ENCODE data around the gene HAPLN3.

Gene HAPLN3

GRCh38 chr15:88909956-88910831 lies 14.8 kb upstream of the HAPLN3 start:
- DNase-seq, result no peak

- no peak for DNase-seq
These were observed 13.6 kb upstream of the HAPLN3 start for GRCh38 chr15:88908697-88909621.

GRCh38 chr15:88908123-88908522 lies 12.8 kb upstream of the HAPLN3 start:
- no peak for DNase-seq

- DNase-seq, result no peak
These were observed 11.8 kb upstream of the HAPLN3 start for GRCh38 chr15:88907111-88907510.

- no peak for DNase-seq
These were observed 11.2 kb upstream of the HAPLN3 start for GRCh38 chr15:88906551-88906950.

- no peak for DNase-seq
These were observed 10.8 kb upstream of the HAPLN3 start for GRCh38 chr15:88906130-88906529.

GRCh38 chr15:88905576-88905975 lies 10.2 kb upstream of the HAPLN3 start:
- DNase-seq, result no peak

- DNase-seq, result peak; percentile 63
These were observed 9.4 kb upstream of the HAPLN3 start for GRCh38 chr15:88904624-88905327.

- DNase-seq, result no peak
These were observed 8.9 kb upstream of the HAPLN3 start for GRCh38 chr15:88904257-88904623.

- no peak for DNase-seq
These were observed 7.5 kb upstream of the HAPLN3 start for GRCh38 chr15:88902846-88903245.

- DNase-seq, result no peak
These were observed 7.0 kb upstream of the HAPLN3 start for GRCh38 chr15:88902221-88902835.

GRCh38 chr15:88901508-88902220 lies 6.3 kb upstream of the HAPLN3 start:
- DNase-seq, result no peak

GRCh38 chr15:88900982-88901418 lies 5.7 kb upstream of the HAPLN3 start:
- DNase-seq, result no peak

GRCh38 chr15:88900309-88900981 lies 5.1 kb upstream of the HAPLN3 start:
- no peak for DNase-seq

- DNase-seq, result no peak
These were observed 3.9 kb upstream of the HAPLN3 start for GRCh38 chr15:88899251-88899650.

- DNase-seq, result no peak
These were observed 3.4 kb upstream of the HAPLN3 start for GRCh38 chr15:88898736-88899135.

GRCh38 chr15:88897456-88898194 lies 2.3 kb upstream of the HAPLN3 start:
- peak; percentile 79 for DNase-seq

GRCh38 chr15:88897142-88897455 lies 1.8 kb upstream of the HAPLN3 start:
- DNase-seq, result no peak

GRCh38 chr15:88896333-88897033 lies 1.1 kb upstream of the HAPLN3 start:
- DNase-seq, result no peak

GRCh38 chr15:88894348-88894818 lies 961 bp downstream of the HAPLN3 start:
- DNase-seq, result peak; percentile 41
